ENCODE measurements around the gene HP1BP3.
A peak's percentile ranks its signal among the peaks of the same experiment; 100 is the strongest.
"Not testable (repeated sequence)": the region's sequence is repeated elsewhere in the genome, so short reads cannot be mapped to it uniquely, and the experiment has no call there.

The HP1BP3 gene

GRCh38 chr1:20792196-20792595 lies 5.1 kb upstream of the HP1BP3 start:
- DNase-seq (ENCODE audit: low spot score) = no peak
- CTCF ChIA-PET = no interaction called here
- POLR2A ChIA-PET (ENCODE audit: low non-redundant PET) = no interaction called here
- no peak for TF ChIP-seq CTCF (conservative IDR thresholded peaks at IDR 0.05; ENCODE audit: low read depth)
- no peak overlapping the region for H3K27ac ChIP-seq

- DNase-seq (ENCODE audit: low spot score) = no peak
- ChIA-PET POLR2A (ENCODE audit: low non-redundant PET) (no interaction called here), CTCF (no interaction called here)
- no peak overlapping the region for H3K27ac ChIP-seq
- no peak for TF ChIP-seq CTCF (conservative IDR thresholded peaks at IDR 0.05; ENCODE audit: low read depth)
Observed at GRCh38 chr1:20790785-20791184, 3.7 kb upstream of the HP1BP3 start.

- H3K27ac ChIP-seq; POLR2A ChIA-PET (ENCODE audit: low non-redundant PET); DNase-seq (ENCODE audit: low spot score): not testable (repeated sequence)
- CTCF ChIA-PET = interaction anchor here (0.6 kb wide), 1 partner anchor 192 kb away, joined by 3 read pairs; no protein-coding TSS in a partner anchor
Observed at GRCh38 chr1:20789598-20789997, 2.5 kb upstream of the HP1BP3 start.

- H3K27ac ChIP-seq = peak overlapping the region; percentile 97
- peak; percentile 29 for DNase-seq (ENCODE audit: low spot score)
- POLR2A ChIA-PET (ENCODE audit: low non-redundant PET) = interaction anchor here (1.2 kb wide), 1 partner anchor 25 kb away, joined by 3 read pairs; no protein-coding TSS in a partner anchor
- CTCF ChIA-PET = interaction anchor here (0.6 to 0.8 kb wide), 2 partner anchors 13 to 14 kb away, joined by 3 to 5 read pairs; no protein-coding TSS in a partner anchor
- no peak for TF ChIP-seq CTCF (conservative IDR thresholded peaks at IDR 0.05; ENCODE audit: low read depth)
Observed at GRCh38 chr1:20787840-20788795, 1.0 kb upstream of the HP1BP3 start.

GRCh38 chr1:20786253-20787028 lies 666 bp downstream of the HP1BP3 start:
- H3K27ac ChIP-seq = peak overlapping the region; percentile 97
- no peak for TF ChIP-seq CTCF (conservative IDR thresholded peaks at IDR 0.05; ENCODE audit: low read depth)
- peak; percentile 93 for DNase-seq (ENCODE audit: low spot score)
- CTCF ChIA-PET = interaction anchor here (0.5 to 0.9 kb wide), 2 partner anchors 409 to 878 kb away, joined by 3 to 4 read pairs; no protein-coding TSS in a partner anchor
- POLR2A ChIA-PET (ENCODE audit: low non-redundant PET) = interaction anchor here (0.5 to 0.9 kb wide), 4 partner anchors 9 to 416 kb away, joined by 3 to 9 read pairs (median 4); no protein-coding TSS in a partner anchor

GRCh38 chr1:20785907-20786252 lies 1.2 kb downstream of the HP1BP3 start:
- no peak for TF ChIP-seq CTCF (conservative IDR thresholded peaks at IDR 0.05; ENCODE audit: low read depth)
- ChIA-PET CTCF (interaction anchor here (0.9 kb wide), 1 partner anchor 410 kb away, joined by 4 read pairs; no protein-coding TSS in a partner anchor), POLR2A (ENCODE audit: low non-redundant PET) (interaction anchor here (0.5 to 0.9 kb wide), 2 partner anchors 16 to 417 kb away, joined by 3 to 4 read pairs; no protein-coding TSS in a partner anchor)
- DNase-seq (ENCODE audit: low spot score) = peak; percentile 12
- H3K27ac ChIP-seq = peak overlapping the region; percentile 97

All from RWPE1 (cell line).